ENCODE results near the gene SUPV3L1.

DNA sequence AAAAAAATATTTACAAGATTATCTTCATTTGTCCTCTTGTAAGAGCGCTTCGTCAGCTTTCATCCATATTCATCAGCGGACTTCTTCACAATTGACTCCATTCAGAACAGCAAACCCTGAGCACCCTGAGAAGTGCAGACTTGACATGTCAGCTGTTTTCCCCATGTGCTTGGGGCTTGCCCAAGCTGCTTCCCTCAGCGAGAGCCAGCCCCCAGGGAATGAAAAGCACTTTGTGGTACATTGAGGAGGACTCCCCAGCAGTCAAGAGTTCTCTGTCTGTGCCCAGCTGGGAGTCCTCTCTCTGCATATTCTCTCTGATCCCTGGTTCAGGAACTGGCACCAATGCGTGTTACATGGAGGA, 62.8 kb downstream of the SUPV3L1 start:
- TF ChIP-seq, protein P1, sequence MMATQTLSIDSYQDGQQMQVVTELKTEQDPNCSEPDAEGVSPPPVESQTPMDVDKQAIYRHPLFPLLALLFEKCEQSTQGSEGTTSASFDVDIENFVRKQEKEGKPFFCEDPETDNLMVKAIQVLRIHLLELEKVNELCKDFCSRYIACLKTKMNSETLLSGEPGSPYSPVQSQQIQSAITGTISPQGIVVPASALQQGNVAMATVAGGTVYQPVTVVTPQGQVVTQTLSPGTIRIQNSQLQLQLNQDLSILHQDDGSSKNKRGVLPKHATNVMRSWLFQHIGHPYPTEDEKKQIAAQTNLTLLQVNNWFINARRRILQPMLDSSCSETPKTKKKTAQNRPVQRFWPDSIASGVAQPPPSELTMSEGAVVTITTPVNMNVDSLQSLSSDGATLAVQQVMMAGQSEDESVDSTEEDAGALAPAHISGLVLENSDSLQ (IDR thresholded peaks at IDR 0.05): no peak
- TF ChIP-seq NFRKB (IDR thresholded peaks at IDR 0.05) (no peak), L3MBTL2 (conservative IDR thresholded peaks at IDR 0.05) (no peak), HDGF (IDR thresholded peaks at IDR 0.05; ENCODE audit: borderline replicate concordance) (no peak), ARNT (IDR thresholded peaks at IDR 0.05) (no peak), SP1 (IDR thresholded peaks at IDR 0.05) (no peak), FOXM1 (IDR thresholded peaks at IDR 0.05; ENCODE audit: borderline replicate concordance) (no peak)
